IPS-18c (cell line): Measurements from ENCODE around the gene DNAJB8.

Experiments
- H3K4me3 ChIP-seq: 2 replicates; pipeline ENCODE4 v1.7.0; 2013; ENCODE audit warnings: low read depth, mild to moderate bottlenecking, low read length, moderate library complexity; ENCODE audit not compliant: insufficient read depth
- H3K9me3 ChIP-seq: one replicate; pipeline ENCODE4 v1.6.1; 2013; ENCODE audit warnings: mild to moderate bottlenecking, low read length, moderate library complexity; ENCODE audit not compliant: control insufficient read depth, insufficient read depth

The DNAJB8 gene

GRCh38 chr3:128427872-128428822, 38.5 kb downstream of the DNAJB8 start:
- Histone ChIP-seq H3K4me3 (no peak overlapping the region), H3K9me3 (no peaks in the 10 kb centered on the region)

DNA sequence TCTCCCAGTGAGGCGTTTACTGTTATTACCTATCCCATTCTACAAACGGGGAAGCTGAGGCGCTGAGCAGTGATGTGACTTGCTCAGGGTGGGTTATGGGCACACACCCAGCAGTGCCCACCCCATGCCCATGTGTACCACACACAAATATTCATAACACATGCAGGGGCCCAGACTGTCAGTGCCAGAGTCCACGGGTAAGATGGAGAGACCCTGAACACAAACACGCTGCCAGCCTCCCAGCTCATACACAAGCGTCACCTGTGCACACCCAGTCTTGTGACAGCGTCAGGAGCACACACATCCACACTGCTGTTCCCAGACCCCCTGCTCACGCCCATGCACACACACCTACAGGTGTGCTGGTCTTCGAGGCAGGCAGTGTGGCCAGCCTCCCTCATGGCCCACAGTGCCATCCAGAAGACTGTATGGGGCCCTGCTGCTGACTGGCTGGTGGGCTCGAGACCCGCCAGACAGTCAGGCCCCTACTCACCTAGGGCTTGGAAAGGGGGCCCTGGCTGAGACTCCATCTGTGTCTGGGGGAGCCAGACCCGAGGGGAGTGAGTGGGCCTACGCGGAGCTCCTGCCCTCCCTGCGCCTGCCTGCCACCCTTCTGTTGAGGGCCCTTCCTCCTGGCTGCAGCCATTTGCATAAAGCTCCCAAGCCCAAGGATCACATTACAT, 39.4 kb downstream of the DNAJB8 start:
- no peaks in the 10 kb centered on the region for H3K9me3 ChIP-seq
- peak overlapping the region; percentile 28; the same call in 1 of the 2 replicates for H3K4me3 ChIP-seq

- Histone ChIP-seq H3K9me3 (no peaks in the 10 kb centered on the region), H3K4me3 (peak overlapping the region; percentile 15; the same call in 1 of the 2 replicates)
These were observed 40.4 kb downstream of the DNAJB8 start for GRCh38 chr3:128426128-128426921.

DNA sequence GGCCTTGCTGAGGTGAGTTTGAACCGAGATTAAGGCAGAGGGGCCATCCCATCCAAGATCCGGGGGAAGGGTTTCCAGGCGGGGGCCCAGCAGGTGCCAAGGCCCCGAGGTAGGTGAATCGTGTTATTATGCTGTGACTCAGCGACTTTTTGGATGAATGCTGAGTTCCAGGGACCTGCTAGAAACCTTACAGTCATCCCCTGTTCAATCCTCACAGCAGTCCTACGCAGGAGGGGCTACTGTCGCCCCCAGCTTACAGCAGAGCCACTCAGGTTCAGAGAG, 40.9 kb downstream of the DNAJB8 start:
- no peak overlapping the region for H3K4me3 ChIP-seq
- no peaks in the 10 kb centered on the region for H3K9me3 ChIP-seq

- Histone ChIP-seq H3K9me3 (no peaks in the 10 kb centered on the region), H3K4me3 (no peak overlapping the region)
These were observed 41.4 kb downstream of the DNAJB8 start for GRCh38 chr3:128425142-128425845.

DNA sequence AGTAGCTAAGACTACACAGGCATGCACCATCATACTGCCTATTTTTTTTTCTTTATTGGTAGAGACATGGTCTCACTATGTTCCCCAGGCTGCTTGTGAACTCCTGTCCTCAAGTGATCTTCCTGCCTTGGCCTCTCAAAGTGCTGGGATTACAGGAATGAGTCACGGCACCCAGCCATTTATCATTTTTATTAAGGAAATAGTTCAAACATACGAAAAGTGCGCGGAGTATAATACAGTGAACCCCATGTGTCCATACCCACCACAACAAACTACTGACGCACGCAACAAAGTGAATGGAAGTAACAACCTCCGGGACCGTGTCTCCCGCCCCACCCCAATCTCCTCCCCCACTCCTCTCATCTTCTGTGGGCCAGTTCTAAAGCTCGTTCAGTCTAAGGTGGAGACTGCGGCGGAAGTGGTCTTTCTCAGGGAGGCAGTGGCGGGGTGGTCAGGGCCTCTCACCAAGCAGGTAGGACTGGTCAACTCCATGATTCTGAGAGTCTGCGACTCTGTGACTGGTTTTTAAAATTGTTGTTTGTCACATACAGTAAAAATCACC, 42.1 kb downstream of the DNAJB8 start:
- no peak overlapping the region for H3K4me3 ChIP-seq
- no peaks in the 10 kb centered on the region for H3K9me3 ChIP-seq

- Histone ChIP-seq H3K9me3 (no peaks in the 10 kb centered on the region), H3K4me3 (no peak overlapping the region)
These were observed 43.1 kb downstream of the DNAJB8 start for GRCh38 chr3:128423525-128424147.

DNA sequence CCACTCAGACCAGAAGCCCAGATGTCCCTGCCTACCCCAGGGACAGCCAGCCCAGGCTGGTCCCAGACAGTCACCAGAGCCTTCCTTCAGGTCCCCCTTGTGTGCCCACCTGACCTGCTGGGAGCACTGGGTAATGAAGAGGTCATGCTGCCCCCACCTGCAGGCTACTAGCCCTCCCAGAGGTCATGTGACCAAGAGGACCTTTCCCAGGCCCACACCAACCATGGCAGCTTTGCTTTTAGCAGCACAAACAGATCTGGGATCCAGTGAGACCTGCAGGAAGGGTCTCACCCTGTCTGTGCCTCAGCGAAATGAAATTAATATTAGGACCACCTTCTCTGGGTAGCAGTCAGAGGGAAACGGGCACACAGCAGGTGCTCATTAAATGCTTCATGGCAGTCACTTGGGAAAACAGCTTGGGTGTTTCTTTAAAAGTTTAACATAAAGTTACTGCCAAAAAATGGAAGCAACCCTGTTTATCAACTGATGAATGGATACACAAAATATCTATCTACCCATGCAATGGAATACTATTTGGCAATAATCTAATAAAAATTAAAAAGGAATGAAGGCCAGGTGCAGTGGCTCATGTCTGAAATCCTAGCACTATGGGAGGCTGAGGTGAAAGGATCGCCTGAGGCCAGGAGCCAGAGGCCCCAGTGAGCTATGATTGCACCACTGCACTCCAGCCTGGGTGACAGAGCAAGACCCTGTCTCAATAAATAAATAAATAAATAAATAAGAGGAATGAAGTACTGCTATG, 43.7 kb downstream of the DNAJB8 start:
- H3K9me3 ChIP-seq: no peaks in the 10 kb centered on the region
- H3K4me3 ChIP-seq: no peak overlapping the region

- Histone ChIP-seq H3K4me3 (no peak overlapping the region), H3K9me3 (no peaks in the 10 kb centered on the region)
These were observed 44.7 kb downstream of the DNAJB8 start for GRCh38 chr3:128421966-128422365.

DNA sequence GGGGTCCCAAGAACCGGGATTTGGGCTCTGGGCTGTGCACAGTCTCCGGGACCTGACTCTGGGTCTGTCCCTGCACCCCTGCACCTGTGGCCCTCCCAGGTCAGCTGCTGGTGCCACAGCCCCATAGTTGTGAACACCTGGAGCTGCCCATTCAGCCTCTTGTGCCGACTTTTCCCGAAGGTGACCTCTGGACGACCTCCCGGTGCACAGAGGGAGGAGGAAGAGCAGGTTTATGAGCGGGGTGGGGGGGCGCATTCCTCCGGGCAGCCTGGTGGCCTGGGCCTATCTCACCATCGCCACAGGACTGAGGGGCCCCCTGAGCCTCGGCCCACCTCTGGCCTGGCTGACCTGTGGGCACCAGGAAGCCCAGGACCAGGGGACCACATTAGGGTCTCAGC, 45.3 kb downstream of the DNAJB8 start:
- H3K9me3 ChIP-seq: no peaks in the 10 kb centered on the region
- H3K4me3 ChIP-seq: no peak overlapping the region

- no peaks in the 10 kb centered on the region for H3K9me3 ChIP-seq
- no peak overlapping the region for H3K4me3 ChIP-seq
These were observed 45.8 kb downstream of the DNAJB8 start for GRCh38 chr3:128420720-128421438.

GRCh38 chr3:128420289-128420688, 46.4 kb downstream of the DNAJB8 start:
- Histone ChIP-seq H3K9me3 (no peaks in the 10 kb centered on the region), H3K4me3 (no peak overlapping the region)

GRCh38 chr3:128419311-128419710, 47.4 kb downstream of the DNAJB8 start:
- H3K4me3 ChIP-seq: no peak overlapping the region
- no peaks in the 10 kb centered on the region for H3K9me3 ChIP-seq

- Histone ChIP-seq H3K9me3 (no peaks in the 10 kb centered on the region), H3K4me3 (no peak overlapping the region)
These were observed 47.8 kb downstream of the DNAJB8 start for GRCh38 chr3:128418900-128419299.

DNA sequence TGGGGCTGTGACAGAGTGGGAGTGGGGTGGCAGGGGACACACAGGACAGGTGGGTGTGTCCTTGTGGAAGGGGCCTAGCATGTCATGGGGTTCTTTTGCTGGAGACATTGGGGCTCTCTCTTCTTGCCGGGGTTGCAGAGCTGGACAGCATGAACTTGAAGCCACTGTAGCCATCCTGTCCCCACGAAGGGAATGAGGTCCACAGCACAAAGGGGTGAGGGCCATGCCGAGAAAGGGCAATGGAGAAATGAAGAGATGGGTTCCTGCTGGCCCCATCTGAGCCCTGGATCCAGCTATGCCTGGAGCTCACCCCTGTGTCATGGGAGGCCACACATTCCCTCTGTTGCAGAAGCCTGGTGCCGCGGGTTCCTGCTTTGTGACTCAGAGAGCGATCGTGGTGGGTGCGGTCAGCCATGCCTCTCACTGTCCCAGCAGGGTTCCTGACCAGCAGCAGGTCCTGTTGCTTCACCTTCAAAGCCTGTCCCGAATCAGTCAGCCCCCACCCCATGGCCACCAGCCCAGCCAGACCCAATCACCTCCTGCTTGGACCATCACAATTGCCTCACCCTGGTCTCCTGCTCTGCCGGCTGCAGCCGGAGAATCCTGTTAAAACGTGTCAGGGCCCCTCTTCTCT, 50.0 kb downstream of the DNAJB8 start:
- Histone ChIP-seq H3K9me3 (no peaks in the 10 kb centered on the region), H3K4me3 (no peak overlapping the region)
